Measurements from ENCODE around the gene TM9SF2.

TM9SF2 gene

DNA sequence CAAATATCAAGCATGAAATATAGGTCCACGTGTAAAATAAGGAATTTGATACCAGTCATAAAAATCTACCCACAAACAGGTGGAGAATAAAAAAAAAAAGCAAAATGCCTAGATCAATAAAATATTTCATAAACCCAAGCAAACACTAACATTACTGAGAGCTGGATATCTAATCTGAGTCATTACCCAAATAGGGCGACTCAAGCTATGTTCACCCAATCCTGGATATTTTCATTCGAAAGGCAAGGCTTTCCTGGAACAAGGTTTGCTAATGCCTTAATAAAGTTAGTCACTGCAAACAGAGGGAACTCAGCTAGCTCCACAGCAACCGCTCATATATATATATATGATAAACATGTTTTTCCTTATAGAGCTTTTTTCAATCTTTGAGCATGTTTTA is 33.5 kb upstream of the TM9SF2 start:
- Histone ChIP-seq H3K36me3 (ENCODE audit: insufficient read depth, low read length) (no peaks in the 10 kb centered on the region), H3K27ac (no peak overlapping the region), H3K4me3 (no peak overlapping the region), H3K9me3 (ENCODE audit: low read depth, low read length) (no peaks in the 10 kb centered on the region), H3K9ac (ENCODE audit: insufficient read length) (no peak overlapping the region)
- DNase-seq (ENCODE audit: low read depth, low spot score), result no peak
- TF ChIP-seq EZH2 (IDR thresholded peaks at IDR 0.05) (no peak), FOXP2 (optimal IDR thresholded peaks at IDR 0.05; ENCODE audit: control extremely low read depth, extremely low read length, insufficient read depth) (no peak), POLR2AphosphoS5 (IDR thresholded peaks at IDR 0.05; ENCODE audit: borderline replicate concordance, low read depth, low read length) (no peak)

DNA sequence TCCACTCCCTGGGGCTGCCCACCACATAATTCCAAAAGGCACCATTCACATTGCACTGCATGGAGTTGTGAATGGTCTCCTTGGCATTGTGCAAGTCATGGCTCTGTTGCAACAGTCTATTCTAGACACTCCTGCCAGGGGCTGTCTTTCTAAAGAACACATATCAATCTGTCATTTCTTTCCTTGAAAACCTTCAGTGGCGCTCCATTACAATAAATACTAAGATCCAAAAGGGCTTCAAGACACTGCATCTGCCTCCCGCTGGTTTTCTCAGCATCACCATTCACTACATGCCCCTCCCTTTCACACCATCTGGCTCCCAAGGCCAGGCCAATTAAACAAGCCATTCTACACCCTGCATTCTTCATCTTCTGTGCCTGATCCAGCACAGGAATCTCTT is 32.2 kb upstream of the TM9SF2 start:
- DNase-seq (ENCODE audit: low read depth, low spot score), result no peak
- TF ChIP-seq FOXP2 (optimal IDR thresholded peaks at IDR 0.05; ENCODE audit: control extremely low read depth, extremely low read length, insufficient read depth), result no peak
- TF ChIP-seq EZH2 (IDR thresholded peaks at IDR 0.05), result no peak
- no peak for TF ChIP-seq POLR2AphosphoS5 (IDR thresholded peaks at IDR 0.05; ENCODE audit: borderline replicate concordance, low read depth, low read length)

DNA sequence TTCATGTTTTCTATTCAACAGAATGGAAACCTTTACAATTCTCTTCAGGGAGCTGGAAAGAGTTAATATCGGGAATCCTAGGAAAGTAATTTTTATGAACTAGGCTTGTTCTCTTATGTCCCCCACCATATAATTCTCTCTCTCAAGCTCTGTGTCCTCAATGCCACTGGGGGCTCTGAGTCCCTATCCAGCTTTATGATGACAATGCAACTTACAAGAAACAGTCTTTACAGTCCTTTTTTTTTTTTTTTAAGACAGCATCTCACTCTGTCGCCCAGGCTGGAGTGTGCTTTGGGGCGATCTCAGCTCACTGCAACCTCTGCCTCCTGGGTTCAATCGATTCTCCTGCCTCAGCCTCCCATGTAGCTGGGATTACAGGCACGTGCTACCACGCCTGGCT is 31.2 kb upstream of the TM9SF2 start:
- no peak for DNase-seq (ENCODE audit: low read depth, low spot score)
- Histone ChIP-seq H3K27ac (no peak overlapping the region), H3K36me3 (ENCODE audit: insufficient read depth, low read length) (no peaks in the 10 kb centered on the region), H3K9ac (ENCODE audit: insufficient read length) (no peak overlapping the region), H3K9me3 (ENCODE audit: low read depth, low read length) (no peaks in the 10 kb centered on the region), H3K4me3 (no peak overlapping the region)
- TF ChIP-seq POLR2AphosphoS5 (IDR thresholded peaks at IDR 0.05; ENCODE audit: borderline replicate concordance, low read depth, low read length) (no peak), EZH2 (IDR thresholded peaks at IDR 0.05) (no peak), FOXP2 (optimal IDR thresholded peaks at IDR 0.05; ENCODE audit: control extremely low read depth, extremely low read length, insufficient read depth) (no peak)

More for the DNA sequence above, 32.2 kb upstream of the TM9SF2 start:
- Histone ChIP-seq H3K27ac (no peak overlapping the region), H3K4me3 (no peak overlapping the region), H3K36me3 (ENCODE audit: insufficient read depth, low read length) (no peaks in the 10 kb centered on the region), H3K9ac (ENCODE audit: insufficient read length) (no peak overlapping the region), H3K9me3 (ENCODE audit: low read depth, low read length) (no peaks in the 10 kb centered on the region)

DNA sequence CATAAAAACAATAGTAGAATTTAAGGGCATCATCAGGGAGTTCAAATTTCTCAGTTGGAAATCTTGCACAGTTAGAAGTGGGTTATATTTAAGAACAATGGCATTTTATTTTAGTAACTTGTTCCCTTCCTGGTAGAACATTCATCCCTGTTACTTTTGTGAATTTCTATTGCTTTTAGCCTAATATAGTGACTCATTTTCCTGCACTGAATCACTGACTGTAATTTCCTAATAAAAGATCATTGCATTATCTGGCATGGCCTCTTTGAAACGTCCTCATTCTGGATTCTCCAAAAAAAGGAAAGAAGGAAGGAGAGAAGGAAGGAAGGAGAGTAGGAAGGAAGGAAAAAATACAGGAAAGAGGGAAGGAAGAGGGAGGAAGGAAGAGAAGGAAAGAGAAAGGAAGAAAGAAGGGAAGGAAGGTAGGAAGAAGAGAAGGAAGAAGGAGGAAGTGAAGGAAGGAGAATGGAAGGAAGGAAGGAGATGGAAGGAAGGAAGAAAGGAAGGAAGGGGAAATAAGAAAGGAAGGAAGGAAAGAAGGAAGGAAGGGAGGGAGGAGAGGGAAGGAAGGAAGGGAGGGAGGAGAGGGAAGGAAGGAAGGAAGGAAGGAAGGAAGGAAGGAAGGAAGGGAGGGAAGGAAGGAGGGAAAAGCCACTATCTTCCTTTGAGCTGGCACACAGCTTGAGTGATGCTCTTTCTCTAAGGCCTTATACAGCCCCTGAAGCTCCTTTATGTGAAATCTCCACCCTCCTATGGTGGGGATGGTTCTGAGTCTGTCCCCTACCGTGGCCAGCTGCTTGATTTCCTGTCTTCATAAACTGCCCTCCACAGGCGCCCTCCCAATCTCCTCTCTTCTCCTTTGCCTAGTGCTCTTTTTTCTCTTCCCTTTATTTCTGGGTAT is 29.8 kb upstream of the TM9SF2 start:
- no peak overlapping the region for H3K4me3 ChIP-seq
- H3K36me3 ChIP-seq (ENCODE audit: insufficient read depth, low read length), result no peaks in the 10 kb centered on the region
- H3K27ac ChIP-seq, result no peak overlapping the region
- H3K9me3 ChIP-seq (ENCODE audit: low read depth, low read length), result no peaks in the 10 kb centered on the region
- DNase-seq (ENCODE audit: low read depth, low spot score), result no peak
- H3K9ac ChIP-seq (ENCODE audit: insufficient read length), result no peak overlapping the region
- TF ChIP-seq FOXP2 (optimal IDR thresholded peaks at IDR 0.05; ENCODE audit: control extremely low read depth, extremely low read length, insufficient read depth), result no peak
- no peak for TF ChIP-seq EZH2 (IDR thresholded peaks at IDR 0.05)
- no peak for TF ChIP-seq POLR2AphosphoS5 (IDR thresholded peaks at IDR 0.05; ENCODE audit: borderline replicate concordance, low read depth, low read length)

DNA sequence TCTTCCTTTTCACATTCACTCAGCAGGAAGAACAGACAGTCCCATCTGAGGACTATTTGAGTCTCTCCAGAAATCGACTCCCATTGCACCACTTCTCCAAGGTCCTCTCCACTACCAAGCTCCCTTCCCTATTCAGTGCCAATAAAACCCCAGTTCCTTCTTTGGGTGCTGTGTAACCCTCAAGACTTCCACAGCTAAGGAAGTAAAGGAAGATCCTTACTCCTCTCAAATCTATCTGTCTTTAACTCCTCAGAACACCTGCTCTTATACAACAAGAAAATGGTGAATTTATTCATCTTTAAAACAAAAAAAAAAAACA is 29.2 kb upstream of the TM9SF2 start:
- Histone ChIP-seq H3K27ac (no peak overlapping the region), H3K9me3 (ENCODE audit: low read depth, low read length) (no peaks in the 10 kb centered on the region), H3K4me3 (no peak overlapping the region), H3K36me3 (ENCODE audit: insufficient read depth, low read length) (no peaks in the 10 kb centered on the region), H3K9ac (ENCODE audit: insufficient read length) (no peak overlapping the region)
- no peak for TF ChIP-seq FOXP2 (optimal IDR thresholded peaks at IDR 0.05; ENCODE audit: control extremely low read depth, extremely low read length, insufficient read depth)
- TF ChIP-seq POLR2AphosphoS5 (IDR thresholded peaks at IDR 0.05; ENCODE audit: borderline replicate concordance, low read depth, low read length), result no peak
- TF ChIP-seq EZH2 (IDR thresholded peaks at IDR 0.05), result no peak
- no peak for DNase-seq (ENCODE audit: low read depth, low spot score)

DNA sequence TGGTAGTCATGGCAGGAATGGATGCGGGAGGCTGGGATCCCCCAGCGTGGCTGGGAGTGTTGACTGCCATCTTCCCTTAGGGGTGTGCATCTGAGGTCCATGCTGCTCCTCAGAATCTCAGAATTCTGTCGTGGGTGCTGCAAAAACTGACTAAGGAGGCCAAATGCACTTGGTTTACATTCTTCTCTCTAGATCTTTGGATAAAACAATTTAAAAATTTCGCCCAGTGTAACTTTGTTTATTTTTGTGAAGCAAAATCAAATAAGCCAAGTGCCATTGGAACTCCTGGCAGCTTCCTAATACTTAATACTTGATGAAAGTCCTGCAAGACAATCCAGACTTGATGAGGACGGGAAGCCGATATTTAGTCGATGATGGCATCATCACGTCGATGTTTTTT is 27.8 kb upstream of the TM9SF2 start:
- TF ChIP-seq EZH2 (IDR thresholded peaks at IDR 0.05) (no peak), FOXP2 (optimal IDR thresholded peaks at IDR 0.05; ENCODE audit: control extremely low read depth, extremely low read length, insufficient read depth) (no peak)
- Histone ChIP-seq H3K27ac (no peak overlapping the region), H3K9me3 (ENCODE audit: low read depth, low read length) (no peaks in the 10 kb centered on the region), H3K4me3 (no peak overlapping the region), H3K9ac (ENCODE audit: insufficient read length) (no peak overlapping the region), H3K36me3 (ENCODE audit: insufficient read depth, low read length) (no peaks in the 10 kb centered on the region)
- no peak for DNase-seq (ENCODE audit: low read depth, low spot score)

DNA sequence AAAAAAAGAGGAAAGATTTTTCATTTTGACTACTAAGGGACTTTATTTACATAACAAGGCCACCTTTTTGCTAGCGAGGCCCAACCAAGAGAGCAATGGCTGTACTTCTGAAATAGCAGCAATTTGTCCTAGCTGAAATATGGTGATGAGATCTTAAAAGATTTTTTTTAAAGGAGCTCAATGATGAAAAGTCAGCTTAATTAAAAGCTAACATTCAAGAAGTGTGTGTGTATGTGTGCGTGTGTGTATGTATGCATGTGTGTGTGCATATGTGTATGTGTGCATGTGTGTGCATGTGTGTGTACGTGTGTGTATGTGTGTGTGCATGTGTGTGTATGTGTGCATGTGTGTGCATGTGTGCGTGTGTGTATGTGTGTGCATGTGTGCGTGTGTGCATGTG is 24.6 kb upstream of the TM9SF2 start:
- Histone ChIP-seq H3K36me3 (ENCODE audit: insufficient read depth, low read length) (no peaks in the 10 kb centered on the region), H3K4me3 (no peak overlapping the region), H3K9me3 (ENCODE audit: low read depth, low read length) (no peaks in the 10 kb centered on the region), H3K27ac (no peak overlapping the region), H3K9ac (ENCODE audit: insufficient read length) (no peak overlapping the region)
- DNase-seq (ENCODE audit: low read depth, low spot score), result no peak
- TF ChIP-seq POLR2AphosphoS5 (IDR thresholded peaks at IDR 0.05; ENCODE audit: borderline replicate concordance, low read depth, low read length), result no peak
- TF ChIP-seq EZH2 (IDR thresholded peaks at IDR 0.05), result no peak
- no peak for TF ChIP-seq FOXP2 (optimal IDR thresholded peaks at IDR 0.05; ENCODE audit: control extremely low read depth, extremely low read length, insufficient read depth)

DNA sequence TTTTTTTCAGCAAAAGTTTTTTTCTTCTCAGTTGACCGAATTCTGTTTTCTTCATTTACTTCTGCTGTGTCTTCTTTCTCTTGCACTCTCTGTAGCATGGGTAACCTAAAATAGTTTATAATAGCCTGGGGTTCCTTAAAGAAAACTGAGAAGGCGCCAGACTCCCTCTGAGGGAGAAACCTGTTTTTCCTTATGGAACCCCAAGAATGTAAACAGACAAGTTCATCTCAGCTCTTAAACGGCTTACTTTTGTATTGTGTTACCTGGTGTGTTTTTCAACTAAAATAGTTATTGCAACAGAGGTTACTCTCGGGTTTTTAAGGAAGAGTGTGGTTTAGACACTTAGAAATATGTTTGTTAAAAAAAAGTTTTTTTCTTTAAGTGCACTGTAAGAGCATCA is 23.8 kb upstream of the TM9SF2 start:
- Histone ChIP-seq H3K36me3 (ENCODE audit: insufficient read depth, low read length) (no peaks in the 10 kb centered on the region), H3K9me3 (ENCODE audit: low read depth, low read length) (no peaks in the 10 kb centered on the region), H3K27ac (no peak overlapping the region), H3K4me3 (no peak overlapping the region), H3K9ac (ENCODE audit: insufficient read length) (no peak overlapping the region)
- no peak for DNase-seq (ENCODE audit: low read depth, low spot score)
- no peak for TF ChIP-seq POLR2AphosphoS5 (IDR thresholded peaks at IDR 0.05; ENCODE audit: borderline replicate concordance, low read depth, low read length)
- TF ChIP-seq EZH2 (IDR thresholded peaks at IDR 0.05), result no peak

DNA sequence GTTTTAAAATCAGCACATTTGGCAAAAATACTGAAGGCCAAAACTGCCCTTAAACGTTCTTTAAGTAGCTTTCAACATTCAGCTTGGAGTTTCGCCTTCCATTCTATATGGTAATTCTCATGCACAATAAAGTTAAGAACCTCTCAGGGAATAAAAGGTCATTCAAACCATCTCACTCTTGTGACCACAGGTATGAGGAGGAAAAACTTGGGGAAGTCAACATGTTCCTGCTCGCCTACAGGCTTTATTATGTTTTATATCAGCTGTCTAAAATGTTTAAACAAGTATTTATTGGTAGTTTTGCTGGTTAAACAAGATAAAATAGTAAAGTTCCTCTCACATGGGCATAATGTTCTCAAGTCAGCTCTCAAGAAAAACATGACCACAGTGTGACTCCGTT is 19.9 kb upstream of the TM9SF2 start:
- H3K4me3 ChIP-seq, result no peak overlapping the region
- H3K27ac ChIP-seq, result no peak overlapping the region
- H3K9ac ChIP-seq (ENCODE audit: insufficient read length), result no peak overlapping the region
- DNase-seq (ENCODE audit: low read depth, low spot score), result no peak
- no peaks in the 10 kb centered on the region for H3K9me3 ChIP-seq (ENCODE audit: low read depth, low read length)
- H3K36me3 ChIP-seq (ENCODE audit: insufficient read depth, low read length), result no peaks in the 10 kb centered on the region
- TF ChIP-seq POLR2AphosphoS5 (IDR thresholded peaks at IDR 0.05; ENCODE audit: borderline replicate concordance, low read depth, low read length), result no peak
- TF ChIP-seq FOXP2 (optimal IDR thresholded peaks at IDR 0.05; ENCODE audit: control extremely low read depth, extremely low read length, insufficient read depth), result no peak
- TF ChIP-seq EZH2 (IDR thresholded peaks at IDR 0.05), result no peak
